Stimulated activated CD8-positive, alpha-beta memory T cell treated with anti-CD3 and anti-CD28 coated beads, Interleukin-4, amount 100 ng/mL, for 48 hours (primary cell): Measurements from ENCODE around the gene GFM1.
"Not testable (repeated sequence)": the region's sequence is repeated elsewhere in the genome, so short reads cannot be mapped to it uniquely, and the experiment has no call there.

Experiments
- DNase-seq: peaks from one replicate; pipeline ENCODE4 v3.0.0-alpha.2; 2020

The GFM1 gene

DNA sequence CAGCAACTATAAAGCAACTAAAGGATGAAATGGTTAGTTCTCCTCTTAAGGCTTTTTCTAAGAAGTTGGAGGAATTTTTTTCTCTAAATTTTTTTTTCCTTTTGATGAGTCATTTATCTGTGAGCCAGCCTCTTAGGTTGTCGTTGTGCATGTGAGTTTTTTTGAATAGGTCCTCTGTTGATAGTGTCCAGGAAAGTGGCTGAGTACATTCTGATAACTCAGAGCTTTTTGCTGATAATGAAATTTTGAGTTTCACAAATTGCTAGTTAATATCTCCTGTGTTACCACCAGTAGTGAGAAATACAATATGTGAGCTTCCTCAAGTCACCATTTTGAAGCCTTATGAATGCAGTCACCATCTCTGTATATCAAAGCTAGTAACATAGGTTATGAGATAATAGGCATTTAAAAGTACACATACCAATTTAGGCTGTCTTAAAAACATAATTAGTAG lies 35.2 kb downstream of the GFM1 start:
- no peak for DNase-seq

- no peak for DNase-seq
Observed at GRCh38 chr3:158680861-158681260, 36.5 kb downstream of the GFM1 start.

DNA sequence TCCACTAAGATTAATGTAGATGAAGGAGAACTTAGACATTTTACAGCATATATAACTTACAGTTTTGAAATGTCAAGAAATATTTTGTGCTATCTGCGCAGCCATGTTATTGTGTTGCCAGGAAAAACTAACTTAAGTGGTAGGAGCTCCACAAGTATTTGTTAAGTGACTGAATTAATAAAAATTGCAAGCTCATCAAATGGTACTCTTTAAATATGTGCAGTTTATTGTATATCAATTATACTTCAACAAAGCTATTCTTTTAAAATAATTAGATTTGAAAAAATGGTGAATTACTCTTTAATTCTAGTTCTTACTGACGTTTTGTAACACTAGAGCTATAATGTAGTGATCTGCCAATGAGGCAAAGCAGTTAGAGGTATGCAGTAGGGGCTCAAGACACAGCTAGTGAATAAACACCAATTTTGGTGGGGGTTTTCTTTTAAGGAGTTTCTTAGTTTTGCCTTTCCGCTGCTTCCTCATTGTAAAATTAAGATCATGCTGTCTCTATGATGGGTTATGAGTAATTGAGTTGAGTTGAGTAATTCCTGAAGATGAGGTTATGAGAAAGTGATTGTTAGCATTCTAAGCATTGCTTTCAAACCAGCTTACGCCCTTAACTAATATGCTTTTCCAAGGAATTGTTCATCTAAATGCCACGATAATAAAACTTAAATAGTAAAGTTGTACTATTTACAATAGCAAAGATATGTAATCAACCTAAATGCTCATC lies 39.1 kb downstream of the GFM1 start:
- no peak for DNase-seq

DNA sequence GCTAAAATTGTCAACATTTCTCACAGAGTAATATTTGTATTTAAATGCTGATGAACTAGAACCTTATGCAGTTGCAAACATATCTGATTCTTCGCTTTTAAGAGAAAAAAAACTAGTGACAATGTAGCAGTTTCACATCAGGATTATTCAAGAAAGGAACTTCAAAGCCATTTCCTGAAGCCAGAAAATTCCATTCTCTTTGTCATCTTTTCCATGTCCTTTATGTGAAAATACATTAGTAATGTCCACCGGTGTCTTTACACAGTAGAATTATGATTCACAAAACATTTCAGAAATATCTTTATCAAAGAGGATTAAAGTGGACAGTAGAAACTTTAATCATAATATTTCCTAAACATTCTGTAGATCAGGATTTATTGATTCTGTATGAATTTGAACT lies 40.8 kb downstream of the GFM1 start:
- no peak for DNase-seq

GRCh38 chr3:158693866-158694456 lies 49.6 kb downstream of the GFM1 start:
- DNase-seq, result not testable (repeated sequence)

- DNase-seq, result no peak
Observed at GRCh38 chr3:158696618-158697017, 52.3 kb downstream of the GFM1 start.

DNA sequence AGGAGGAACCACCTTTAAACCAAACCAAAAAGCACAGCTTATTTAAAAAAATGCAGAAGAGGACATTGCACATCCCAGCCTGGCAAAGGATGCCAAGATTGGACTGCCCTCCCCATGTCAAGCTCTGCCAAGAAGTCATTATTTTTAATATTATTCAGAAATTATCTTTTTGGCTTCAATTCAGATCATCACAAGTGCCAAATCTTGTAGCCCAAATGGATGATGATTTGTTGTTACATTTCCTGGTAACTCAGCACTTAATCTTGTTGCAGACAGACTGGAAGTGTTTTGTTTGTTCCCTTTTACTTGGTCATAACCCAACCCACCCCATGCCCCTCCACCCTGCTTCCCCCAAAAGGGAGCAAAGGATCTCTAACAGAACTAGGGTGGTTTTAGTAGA lies 56.2 kb downstream of the GFM1 start:
- no peak for DNase-seq

DNA sequence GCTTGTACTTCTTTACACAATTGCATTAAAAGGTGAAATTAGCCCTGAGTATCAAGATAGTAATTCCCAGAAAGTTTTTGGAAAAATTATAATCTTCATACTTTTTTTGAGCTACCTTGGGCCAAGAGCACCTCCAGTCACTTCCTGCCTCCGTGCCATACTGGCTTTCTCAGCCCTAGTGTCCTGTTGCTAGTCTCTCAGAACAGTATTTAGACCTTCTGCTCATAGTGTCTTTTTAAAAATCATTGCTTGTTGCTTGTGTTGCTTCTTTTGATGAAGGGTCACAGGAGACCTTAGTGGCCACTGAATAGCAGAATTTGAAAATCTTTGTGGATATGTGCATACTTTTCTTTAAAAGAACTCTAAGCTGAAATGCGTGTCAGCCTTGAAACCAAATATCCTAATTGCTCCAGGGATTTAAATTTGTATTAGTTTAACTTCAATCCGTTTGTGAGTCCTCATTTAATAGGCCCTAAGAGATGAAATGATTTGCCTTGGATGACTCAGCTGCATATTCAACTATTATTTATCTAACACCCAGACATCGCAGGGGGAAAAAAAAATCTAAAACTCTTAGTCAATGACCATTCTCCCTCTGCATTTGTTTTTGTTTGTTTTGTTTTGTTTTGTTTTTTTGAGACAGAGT lies 57.2 kb downstream of the GFM1 start:
- DNase-seq, result no peak

- DNase-seq, result no peak
Observed at GRCh38 chr3:158702815-158703481, 58.6 kb downstream of the GFM1 start.

DNA sequence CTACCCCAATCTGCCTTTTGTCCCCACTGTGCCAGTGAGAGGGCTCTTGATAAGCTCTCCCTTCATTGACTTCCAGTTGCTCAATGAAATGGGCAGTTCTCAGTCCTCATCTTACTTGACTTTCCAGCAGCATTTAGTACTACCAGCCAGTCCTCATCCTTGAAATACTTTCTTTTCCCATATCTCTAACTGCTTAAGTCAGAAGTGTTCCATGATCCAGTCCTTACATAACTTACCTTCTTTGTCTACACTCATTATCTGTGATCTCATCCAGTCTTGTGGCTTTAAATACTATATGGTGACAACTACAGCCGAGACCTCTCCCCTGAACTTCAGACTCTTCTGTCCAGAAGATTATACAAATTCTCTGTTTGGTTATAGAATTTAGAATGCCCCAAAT lies 59.2 kb downstream of the GFM1 start:
- no peak for DNase-seq

GRCh38 chr3:158709666-158710083 lies 65.3 kb downstream of the GFM1 start:
- DNase-seq, result no peak

DNA sequence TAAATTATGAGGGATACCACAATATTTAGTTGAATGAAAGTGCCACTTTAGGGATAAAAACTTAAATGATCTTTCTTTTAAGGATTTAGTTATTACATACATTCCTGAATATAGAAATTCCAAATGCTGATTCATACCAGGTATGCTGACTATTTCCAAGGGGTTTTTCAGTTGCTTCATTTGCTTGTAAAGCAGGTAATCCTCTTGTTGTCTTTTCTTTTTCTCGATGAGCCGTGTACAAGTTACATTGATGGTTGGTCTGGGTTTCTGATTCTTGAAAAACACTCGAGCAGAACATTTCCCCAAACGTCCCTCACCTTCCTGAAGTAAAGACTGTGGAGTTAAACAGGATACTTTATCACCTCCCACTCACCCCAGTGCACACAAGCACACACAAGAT lies 66.3 kb downstream of the GFM1 start:
- DNase-seq, result no peak

- DNase-seq, result no peak
Observed at GRCh38 chr3:158711886-158712285, 67.6 kb downstream of the GFM1 start.

GRCh38 chr3:158712443-158712842 lies 68.1 kb downstream of the GFM1 start:
- DNase-seq, result no peak

DNA sequence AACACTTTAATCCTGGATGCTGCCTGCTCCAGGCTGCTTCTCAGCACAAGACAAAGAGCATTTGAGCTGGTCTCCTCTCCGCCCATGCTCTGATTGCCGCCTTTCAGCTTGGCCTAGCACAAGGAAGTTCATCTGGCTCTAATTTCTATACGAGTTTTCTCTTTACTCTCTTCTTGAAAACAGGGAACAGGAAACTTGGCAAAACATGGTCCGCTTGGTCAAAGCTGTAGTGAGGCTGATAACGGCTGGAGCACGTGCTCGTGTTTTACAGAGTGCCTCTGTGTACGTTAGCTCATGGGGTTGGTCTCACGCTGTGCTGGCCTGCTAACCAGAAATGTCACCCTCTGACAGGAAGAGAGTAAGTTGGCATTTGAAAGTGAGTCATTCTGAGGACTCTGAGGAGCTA lies 68.8 kb downstream of the GFM1 start:
- DNase-seq, result no peak

DNA sequence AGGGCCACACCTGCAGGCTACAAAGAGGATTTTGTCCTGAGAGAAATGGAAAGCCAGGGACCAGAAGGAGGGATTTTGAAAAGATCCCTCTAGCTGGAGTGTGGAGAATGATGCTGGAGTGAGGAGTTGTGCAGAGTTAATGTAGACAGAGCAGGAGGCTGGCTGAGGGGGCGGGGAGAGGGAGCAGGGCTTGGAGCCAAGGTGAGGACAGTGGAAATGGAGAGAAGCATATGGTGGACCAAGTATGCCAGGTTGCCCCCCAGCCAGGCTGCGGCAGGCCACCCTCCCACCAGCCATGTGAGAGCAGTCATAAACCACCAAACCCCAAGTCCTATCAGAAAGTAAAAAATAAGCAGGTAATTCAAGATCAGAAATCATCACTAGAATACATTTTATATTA lies 73.2 kb downstream of the GFM1 start:
- DNase-seq, result no peak

GRCh38 chr3:158718490-158719170 lies 74.3 kb downstream of the GFM1 start:
- no peak for DNase-seq

DNA sequence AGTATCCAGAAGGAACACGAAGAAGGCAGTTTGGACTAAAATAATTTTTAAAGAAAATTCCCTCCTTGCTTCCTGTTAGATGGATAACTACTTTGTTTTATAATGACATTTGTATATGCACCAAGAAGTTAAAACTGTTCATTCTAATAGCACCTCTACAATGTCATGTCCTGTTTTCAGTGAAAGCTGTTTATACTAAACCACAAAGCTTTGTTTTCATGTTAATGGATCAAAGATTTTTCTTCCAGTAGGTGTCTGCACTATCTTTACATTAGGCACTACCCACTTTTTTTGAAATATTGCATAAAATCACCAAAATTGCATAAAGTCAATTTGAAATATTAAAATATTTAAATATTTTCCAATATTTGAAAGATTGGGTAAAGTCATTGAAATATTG lies 77.8 kb downstream of the GFM1 start:
- DNase-seq, result no peak

- DNase-seq, result no peak
Observed at GRCh38 chr3:158723991-158724390, 79.7 kb downstream of the GFM1 start.

DNA sequence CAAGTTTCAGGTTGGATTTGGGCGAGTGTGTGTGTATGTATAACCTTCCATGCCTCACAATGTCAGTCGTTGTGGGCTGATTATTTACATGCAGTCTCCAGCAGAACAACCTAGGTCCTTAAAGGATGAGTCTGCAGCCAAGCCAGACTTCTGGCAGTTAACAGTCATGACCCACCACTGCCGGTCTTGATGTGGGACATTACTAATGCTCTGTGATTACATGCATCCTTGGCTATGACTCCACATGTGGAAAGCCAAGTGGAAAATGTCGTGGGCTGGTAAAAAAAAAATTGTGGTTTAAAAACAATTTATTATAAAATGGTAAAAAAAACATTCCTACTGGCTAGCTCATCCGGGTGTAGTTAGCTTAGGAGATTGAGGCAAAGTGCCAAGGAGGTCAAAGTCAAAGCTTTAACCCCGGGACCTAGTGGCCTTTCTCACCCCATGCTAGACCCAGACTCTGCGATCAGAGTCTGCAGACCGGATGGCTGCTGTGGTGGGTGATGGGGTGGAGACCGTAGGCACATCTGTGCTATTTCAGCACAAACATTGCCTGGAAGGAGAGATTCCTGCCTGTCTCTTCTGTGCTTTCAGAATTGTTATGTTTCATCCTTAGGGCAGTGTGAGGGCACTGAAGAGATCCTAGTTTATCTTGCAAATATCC lies 81.2 kb downstream of the GFM1 start:
- DNase-seq, result no peak

DNA sequence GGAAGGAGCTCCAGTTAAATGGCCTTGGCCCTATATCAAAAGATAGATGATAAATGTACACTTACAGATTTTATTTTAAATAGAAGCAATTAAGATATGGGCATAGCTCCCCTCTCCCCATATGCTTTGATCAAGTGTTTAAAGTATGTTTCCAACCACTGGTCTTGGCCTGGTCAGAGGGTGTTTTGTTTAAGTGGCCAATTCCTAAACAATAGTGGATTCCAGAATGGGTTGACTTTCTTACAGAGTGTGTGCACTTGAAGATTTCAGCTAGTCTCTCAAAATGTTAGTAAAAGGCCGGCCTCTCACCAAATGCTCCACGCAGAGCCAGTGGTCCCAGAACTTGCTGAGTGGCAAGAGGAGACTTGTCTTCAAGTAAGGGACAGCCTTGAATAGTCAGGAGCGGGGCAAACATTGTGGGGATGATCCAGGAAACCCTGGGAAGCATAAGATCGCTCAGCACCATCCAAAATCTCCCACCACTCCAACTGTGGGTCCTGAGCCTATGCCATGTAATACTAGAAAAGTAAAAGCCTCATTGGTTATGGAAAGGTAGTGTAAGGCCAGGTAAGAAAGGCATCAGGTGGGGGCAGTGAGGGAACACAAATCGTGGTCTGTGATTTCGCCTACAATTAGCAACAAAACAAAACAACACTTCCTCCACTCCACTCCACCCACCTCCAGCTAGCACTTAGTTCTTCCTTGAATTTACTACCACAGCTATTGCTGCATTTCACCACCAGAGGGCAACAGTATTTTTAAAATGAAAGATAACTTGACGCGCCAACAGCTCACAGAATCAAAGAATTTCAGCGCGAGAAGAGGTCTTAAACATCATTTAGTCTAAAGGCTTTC lies 83.1 kb downstream of the GFM1 start:
- peak; percentile 41 for DNase-seq

DNA sequence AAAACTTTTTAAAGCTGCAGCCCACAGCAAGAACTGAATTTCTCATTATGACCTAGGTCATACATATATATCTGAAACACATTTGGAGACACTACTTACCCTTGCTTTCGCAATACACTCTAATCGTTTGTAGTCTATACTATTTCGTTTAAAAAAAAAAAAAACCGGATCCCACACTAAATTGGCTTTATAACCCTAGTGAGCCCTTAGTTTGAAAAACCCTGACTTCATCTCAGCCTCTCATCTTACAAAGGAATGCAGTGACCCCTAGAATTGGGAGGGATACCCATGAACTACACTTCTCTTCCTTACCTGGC lies 83.7 kb downstream of the GFM1 start:
- DNase-seq, result no peak
